Activated CD8-positive, alpha-beta memory T cell treated with anti-CD3 and anti-CD28 coated beads, Interleukin-2, amount 50 U/mL, for 1 hour (primary cell): ENCODE measurements around the gene SLC25A6.
"Not testable (repeated sequence)": the region's sequence is repeated elsewhere in the genome, so short reads cannot be mapped to it uniquely, and the experiment has no call there.

ENCODE experiments used
- DNase-seq: peaks from one replicate; pipeline ENCODE4 v3.0.0-alpha.2; 2020; ENCODE audit errors: extremely low read depth

The SLC25A6 gene

GRCh38 chrX:1391707-1392375 is at the start of gene SLC25A6:
TSS of gene SLC25A6 (minus strand) at chrX:1392113. CDS start at chrX:1392009, 104 bp downstream.
- peak; percentile 93 for DNase-seq

DNA sequence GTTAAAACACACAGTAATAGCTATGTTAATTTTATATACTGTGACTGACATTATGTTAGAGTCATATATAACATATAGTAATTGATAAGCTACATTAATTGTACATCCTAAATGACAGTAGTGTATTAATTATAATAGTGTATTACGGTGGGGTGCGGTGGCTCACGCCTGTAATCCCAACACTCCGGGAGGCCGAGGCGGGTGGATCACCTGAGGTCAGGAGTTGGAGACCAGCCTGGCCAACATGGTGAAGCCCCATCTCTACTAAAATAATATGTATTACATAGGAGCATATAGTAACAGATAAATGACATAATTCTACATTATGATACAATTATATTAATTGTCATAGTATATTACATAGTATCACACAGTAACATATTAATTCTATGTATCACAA is 48.6 kb upstream of the SLC25A6 start:
- DNase-seq, result no peak

- no peak for DNase-seq
These were observed 43.5 kb upstream of the SLC25A6 start for GRCh38 chrX:1435241-1435895.

DNA sequence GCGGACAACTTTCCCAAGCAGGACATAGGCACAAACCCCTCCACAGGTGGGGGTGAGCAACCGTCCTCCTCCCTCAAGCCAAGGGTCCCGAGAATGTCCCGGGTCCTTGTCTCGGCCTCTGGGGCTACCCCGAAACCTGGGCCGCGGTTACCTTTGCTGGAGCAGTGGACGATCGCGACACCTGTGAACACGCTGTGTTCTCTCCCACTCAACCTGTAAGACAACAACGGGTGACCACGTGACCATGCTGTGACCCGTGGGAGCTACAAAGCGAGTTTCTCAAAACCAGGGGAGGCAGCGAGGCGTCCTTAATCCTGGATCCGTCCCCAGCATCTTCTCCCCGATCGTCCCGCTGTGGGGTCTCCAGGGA is 42.9 kb upstream of the SLC25A6 start:
- no peak for DNase-seq

DNA sequence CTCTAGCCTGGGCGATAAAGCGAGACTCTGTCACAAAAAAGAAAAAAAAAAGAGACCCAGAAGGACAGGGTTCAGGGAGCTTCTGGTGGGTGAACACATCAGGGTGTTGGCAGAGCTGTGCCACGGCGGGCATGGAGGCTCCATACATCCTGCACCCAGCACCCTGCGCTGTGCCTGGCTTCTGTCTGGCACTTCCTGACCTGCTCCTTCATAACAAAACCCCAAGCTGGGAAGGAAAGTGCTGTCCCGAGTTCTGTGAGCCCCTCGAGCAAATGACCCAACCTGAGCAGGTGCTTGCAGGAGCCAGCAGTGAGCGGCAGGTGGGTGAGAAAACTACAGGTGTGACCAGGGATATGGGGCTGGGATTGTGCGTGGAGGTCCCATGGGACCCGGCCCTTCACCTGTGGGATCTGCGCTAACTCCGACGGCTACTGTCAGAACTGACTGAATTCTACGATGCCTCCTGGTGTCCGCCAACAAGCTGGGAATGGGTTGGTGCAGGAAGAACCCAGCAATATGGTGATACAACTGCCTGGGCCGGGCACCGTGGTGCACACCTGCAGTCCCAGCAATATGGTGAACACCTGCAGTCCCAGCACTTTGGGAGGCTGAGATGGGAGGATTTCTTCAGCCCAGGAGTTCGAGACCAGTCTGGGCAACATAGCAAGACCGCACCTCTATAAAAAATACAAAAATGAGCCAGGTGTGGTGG is 41.9 kb upstream of the SLC25A6 start:
- DNase-seq, result no peak

- no peak for DNase-seq
These were observed 38.5 kb upstream of the SLC25A6 start for GRCh38 chrX:1430451-1430850.

DNA sequence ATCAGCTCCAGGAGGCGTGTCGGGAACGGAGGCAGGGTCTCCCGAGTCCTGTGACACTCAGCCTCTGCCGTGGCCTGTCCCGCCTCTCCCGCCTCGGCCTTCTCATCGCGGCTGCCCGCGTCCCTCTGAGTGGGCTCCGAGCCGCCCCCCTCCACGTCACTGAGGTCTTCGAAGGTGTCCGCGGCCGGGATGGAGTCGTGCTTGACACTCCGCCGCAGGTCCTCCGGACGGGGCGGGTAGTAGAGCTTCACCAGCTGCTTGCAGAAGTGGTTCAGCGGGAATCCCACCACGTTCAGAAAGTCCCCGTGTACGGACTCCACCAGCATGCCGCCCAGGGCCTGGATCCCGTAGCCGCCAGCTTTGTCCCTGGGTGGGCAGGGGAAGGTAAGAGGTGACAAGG is 35.8 kb upstream of the SLC25A6 start:
- no peak for DNase-seq

DNA sequence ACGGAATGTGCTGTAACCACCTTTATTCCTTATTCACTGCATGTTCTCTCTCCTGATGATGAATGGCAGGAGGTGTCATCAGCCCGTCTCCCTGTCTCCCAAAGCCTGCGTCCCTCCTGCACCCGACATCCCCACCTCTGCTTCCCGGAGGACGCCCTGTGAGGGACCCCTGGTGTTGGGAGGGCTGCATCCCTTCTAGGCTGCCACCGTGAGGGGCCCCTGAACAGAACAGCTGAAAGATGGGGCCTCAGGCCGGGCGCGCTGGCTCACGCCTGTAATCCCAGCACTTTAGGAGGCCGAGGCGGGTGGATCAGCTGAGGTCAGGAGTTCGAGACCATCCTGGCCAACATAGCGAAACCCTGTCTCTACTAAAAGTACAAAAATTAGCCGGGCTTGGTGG is 34.4 kb upstream of the SLC25A6 start:
- DNase-seq, result not testable (repeated sequence)

DNA sequence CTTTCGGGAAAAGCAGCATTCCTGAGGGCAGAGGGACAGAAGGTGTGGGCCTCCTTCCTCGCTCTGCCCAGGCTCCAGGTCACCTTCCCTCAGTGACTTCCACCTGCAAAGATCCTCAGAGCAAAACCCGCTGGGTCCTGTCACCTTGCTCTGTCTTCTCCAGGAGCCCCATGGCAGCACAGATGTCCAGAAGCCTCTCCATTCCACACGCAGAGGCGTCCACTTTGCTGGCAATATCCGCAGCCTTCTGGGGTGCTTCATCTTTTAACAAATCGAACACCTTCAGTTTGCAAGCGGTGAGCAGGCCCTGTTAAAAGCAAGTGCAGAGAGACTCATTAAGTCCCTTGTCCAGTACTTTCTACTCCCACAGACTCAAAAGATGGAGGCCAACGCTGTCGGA is 33.5 kb upstream of the SLC25A6 start:
- DNase-seq, result no peak

DNA sequence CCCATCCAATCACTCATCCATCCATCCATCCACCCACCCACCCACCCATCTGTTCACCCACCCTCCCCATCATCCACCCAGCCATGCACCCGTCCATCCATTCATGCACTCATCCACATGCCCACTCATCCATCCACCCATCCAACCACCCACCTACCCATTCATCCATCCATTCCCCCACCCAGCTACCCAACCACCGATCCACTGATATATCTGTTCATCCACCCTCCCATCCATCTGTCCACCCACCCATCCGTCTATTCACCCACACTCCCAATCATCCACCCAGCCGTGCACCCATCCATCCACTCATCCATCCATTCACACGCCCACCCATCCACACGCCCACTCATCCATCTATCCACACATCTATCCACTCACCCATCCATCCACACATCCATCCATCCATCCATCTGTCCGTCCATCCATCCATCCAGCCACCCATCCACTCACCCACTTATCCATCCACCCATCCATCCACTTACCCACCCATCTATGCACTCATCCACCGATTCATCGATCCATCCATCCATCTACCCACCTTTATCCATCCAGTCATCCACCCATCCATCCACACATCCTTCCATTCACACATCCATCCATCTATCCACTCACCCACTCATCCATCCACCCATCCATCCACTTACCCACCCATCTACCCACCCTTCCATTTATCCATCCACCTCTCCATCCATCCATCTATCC is 32.4 kb upstream of the SLC25A6 start:
- no peak for DNase-seq

DNA sequence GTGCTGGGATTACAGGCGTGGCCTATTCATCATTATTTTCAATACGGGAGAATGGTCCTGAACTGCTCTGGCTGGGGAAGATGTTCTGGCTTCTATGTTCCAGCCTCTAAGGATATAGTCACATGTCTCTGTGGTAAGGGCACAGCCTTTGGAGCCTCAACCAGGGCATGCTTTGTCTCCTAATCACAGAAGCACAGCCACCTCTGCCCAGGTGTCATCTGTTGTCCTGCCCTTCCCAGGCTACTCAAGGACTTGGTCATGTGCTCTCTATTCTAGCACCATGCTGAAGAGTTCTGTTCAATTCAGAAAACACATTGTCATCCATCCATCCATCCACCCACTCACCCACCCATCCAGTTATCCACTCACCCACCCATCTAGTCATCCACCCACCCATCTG is 31.3 kb upstream of the SLC25A6 start:
- no peak for DNase-seq

DNA sequence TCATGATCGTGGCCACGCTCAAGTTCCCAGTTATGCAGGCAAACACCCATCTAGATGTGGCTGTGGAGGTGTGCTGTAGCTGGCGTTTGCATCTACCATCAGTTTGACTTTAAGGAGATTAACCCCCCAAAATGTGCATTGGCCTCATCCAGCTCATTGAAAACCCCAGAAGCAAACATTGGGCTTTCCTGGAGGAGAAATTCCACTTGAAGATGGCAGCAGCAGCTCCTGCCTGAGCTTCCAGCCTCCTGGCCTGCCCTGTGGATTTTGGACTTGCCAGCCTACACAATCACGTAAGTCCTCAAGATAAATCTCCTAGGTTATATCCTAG is 30.2 kb upstream of the SLC25A6 start:
- DNase-seq, result no peak

- no peak for DNase-seq
These were observed 29.7 kb upstream of the SLC25A6 start for GRCh38 chrX:1421433-1422134.

GRCh38 chrX:1420371-1420770 is 28.5 kb upstream of the SLC25A6 start:
- no peak for DNase-seq

GRCh38 chrX:1419545-1420355 is 27.8 kb upstream of the SLC25A6 start:
- no peak for DNase-seq

DNA sequence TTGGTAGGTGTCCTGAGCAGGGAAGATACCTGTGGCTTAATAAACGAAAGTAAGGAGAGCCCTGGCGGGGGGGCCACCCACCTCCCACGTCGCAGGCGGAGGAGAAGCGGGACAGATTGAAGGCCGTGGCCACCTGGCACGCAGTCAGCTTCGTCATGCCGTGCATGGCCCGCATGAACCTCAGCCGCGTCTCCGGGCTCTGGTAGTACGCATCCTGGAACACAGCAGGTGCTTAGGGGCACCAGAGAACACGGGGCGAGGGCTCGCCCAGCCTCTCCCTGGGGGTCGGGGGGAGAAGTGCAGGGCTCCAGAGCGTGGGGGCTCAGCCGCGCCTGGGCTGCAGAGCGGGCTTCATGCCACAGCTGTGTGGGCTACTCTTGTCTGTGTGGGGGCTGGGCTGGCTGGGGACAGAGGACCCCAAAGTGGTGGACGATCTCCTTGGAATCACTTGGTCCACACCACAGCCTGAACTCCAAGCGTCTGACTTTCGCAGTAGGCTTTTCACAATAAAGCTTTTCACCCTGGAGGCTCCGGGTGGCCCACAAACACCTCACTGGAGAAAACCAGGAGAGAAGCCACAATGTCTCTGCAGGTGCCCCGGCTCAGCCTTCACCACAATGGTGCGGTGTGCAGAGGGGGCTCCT is 27.1 kb upstream of the SLC25A6 start:
- DNase-seq, result no peak

GRCh38 chrX:1417921-1418771 is 26.2 kb upstream of the SLC25A6 start:
- DNase-seq, result no peak

- no peak for DNase-seq
These were observed 25.2 kb upstream of the SLC25A6 start for GRCh38 chrX:1416965-1417760.

DNA sequence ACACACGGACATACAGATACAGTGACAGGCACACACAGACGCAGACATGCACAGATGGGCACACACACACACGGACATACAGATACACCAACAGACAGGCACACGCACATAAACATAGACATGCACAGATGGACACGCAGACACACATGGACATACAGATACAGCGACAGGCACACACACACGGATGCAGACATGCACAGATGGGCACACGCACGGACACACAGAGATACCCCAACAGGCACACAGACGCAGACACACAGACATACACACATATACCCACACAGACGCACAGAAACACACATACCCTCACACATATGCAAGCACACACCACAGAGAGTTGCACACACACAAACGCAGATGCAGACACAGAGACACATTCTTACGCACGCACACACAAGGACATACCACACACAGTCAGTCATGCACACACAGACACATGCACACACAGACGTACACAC is 24.4 kb upstream of the SLC25A6 start:
- DNase-seq, result no peak
